ENCODE results near the gene SHROOM3. TPM values are rescaled to one million over a fixed set of nuclear protein-coding genes. Genes with fewer than 3 reads are reported as not detected.
"Not testable (repeated sequence)": the region's sequence is repeated elsewhere in the genome, so short reads cannot be mapped to it uniquely, and the experiment has no call there.

Gene SHROOM3
- polyA plus RNA-seq, 1 experiment: 9.5 TPM

GRCh38 chr4:76420762-76421581 is 14.1 kb upstream of the SHROOM3 start, which contains the start of gene CCDC158:
Gene CCDC158, minus strand, starts transcription at chr4:76421141. Its CDS starts 17,934 bp downstream, at chr4:76403207.
- POLR2A ChIA-PET: no interaction called here
- DNase-seq (ENCODE audit: low read depth, low spot score): no peak
- TF ChIP-seq CTCF (IDR thresholded peaks at IDR 0.05; ENCODE audit: low read depth, low read length): no peak

GRCh38 chr4:76423159-76423558 is 11.9 kb upstream of the SHROOM3 start:
- H3K27ac ChIP-seq (ENCODE audit: low read depth, low read length); H3K4me3 ChIP-seq (ENCODE audit: low read depth, low read length); H3K9me3 ChIP-seq (ENCODE audit: control insufficient read depth, insufficient read depth, low read length); POLR2A ChIA-PET; DNase-seq (ENCODE audit: low read depth, low spot score): not testable (repeated sequence)
- H3K27me3 ChIP-seq (ENCODE audit: control insufficient read depth, insufficient read depth, low read length): peaks cover 26% of the 10 kb centered on the region
- CTCF ChIA-PET: interaction anchor here (1.9 kb wide), 1 partner anchor 8 kb away, joined by 6 read pairs; no protein-coding TSS in a partner anchor

More at GRCh38 chr4:76420762-76421581, 14.1 kb upstream of the SHROOM3 start, which contains the start of gene CCDC158:
- CTCF ChIA-PET: interaction anchor here (0.6 to 1.9 kb wide), 5 partner anchors 10 to 524 kb away, joined by 3 to 10 read pairs (median 6); no protein-coding TSS in a partner anchor
- Histone ChIP-seq H3K27ac (ENCODE audit: low read depth, low read length) (no peak within 1 kb of the TSS), H3K9me3 (ENCODE audit: control insufficient read depth, insufficient read depth, low read length) (peaks cover 4% of the 10 kb centered on the region; the same call in 1 of the 2 replicates), H3K4me3 (ENCODE audit: low read depth, low read length) (peak within 1 kb of the TSS; percentile 44), H3K27me3 (ENCODE audit: control insufficient read depth, insufficient read depth, low read length) (peaks cover 29% of the 10 kb centered on the region)

GRCh38 chr4:76426272-76426671 is 8.8 kb upstream of the SHROOM3 start:
- POLR2A ChIA-PET: no interaction called here
- Histone ChIP-seq H3K9me3 (ENCODE audit: control insufficient read depth, insufficient read depth, low read length) (peaks cover 4% of the 10 kb centered on the region; the same call in 1 of the 2 replicates), H3K27ac (ENCODE audit: low read depth, low read length) (no peak overlapping the region), H3K4me3 (ENCODE audit: low read depth, low read length) (no peak overlapping the region), H3K27me3 (ENCODE audit: control insufficient read depth, insufficient read depth, low read length) (peaks cover 13% of the 10 kb centered on the region)
- no peak for DNase-seq (ENCODE audit: low read depth, low spot score)
- CTCF ChIA-PET: interaction anchor here (1.3 kb wide), 1 partner anchor 246 kb away, joined by 5 read pairs; no protein-coding TSS in a partner anchor
- no peak for TF ChIP-seq CTCF (IDR thresholded peaks at IDR 0.05; ENCODE audit: low read depth, low read length)

GRCh38 chr4:76429636-76430035 is 5.4 kb upstream of the SHROOM3 start:
- Histone ChIP-seq H3K27ac (ENCODE audit: low read depth, low read length) (no peak overlapping the region), H3K27me3 (ENCODE audit: control insufficient read depth, insufficient read depth, low read length) (peaks cover 8% of the 10 kb centered on the region), H3K9me3 (ENCODE audit: control insufficient read depth, insufficient read depth, low read length) (no peaks in the 10 kb centered on the region), H3K4me3 (ENCODE audit: low read depth, low read length) (no peak overlapping the region)
- ChIA-PET CTCF (interaction anchor here (0.5 to 9.2 kb wide), 8 partner anchors 52 to 774 kb away, joined by 3 to 262 read pairs (median 4); no protein-coding TSS in a partner anchor), POLR2A (no interaction called here)
- no peak for DNase-seq (ENCODE audit: low read depth, low spot score)
- no peak for TF ChIP-seq CTCF (IDR thresholded peaks at IDR 0.05; ENCODE audit: low read depth, low read length)

GRCh38 chr4:76430519-76431388 is 4.3 kb upstream of the SHROOM3 start:
- H3K9me3 ChIP-seq (ENCODE audit: control insufficient read depth, insufficient read depth, low read length): no peaks in the 10 kb centered on the region
- ChIA-PET CTCF (interaction anchor here (0.6 to 9.2 kb wide), 31 partner anchors 9 to 928 kb away, joined by 3 to 262 read pairs (median 4); no protein-coding TSS in a partner anchor), POLR2A (no interaction called here)
- peak; percentile 7 for DNase-seq (ENCODE audit: low read depth, low spot score)
- no peak overlapping the region for H3K4me3 ChIP-seq (ENCODE audit: low read depth, low read length)
- no peak overlapping the region for H3K27ac ChIP-seq (ENCODE audit: low read depth, low read length)
- H3K27me3 ChIP-seq (ENCODE audit: control insufficient read depth, insufficient read depth, low read length): peaks cover 15% of the 10 kb centered on the region
- peak; percentile 73 for TF ChIP-seq CTCF (IDR thresholded peaks at IDR 0.05; ENCODE audit: low read depth, low read length)
